ENCODE measurements around the gene RNF182.

The RNF182 gene

GRCh38 chr6:13980534-13980933 lies 55.8 kb downstream of the RNF182 start:
- no peak overlapping the region for H3K27ac ChIP-seq (replicated peaks)
- no peak for TF ChIP-seq POLR2AphosphoS5 (IDR thresholded peaks at IDR 0.05; ENCODE audit: low read depth)
- no peak for TF ChIP-seq GABPA (IDR thresholded peaks at IDR 0.05; ENCODE audit: low read depth)
- TF ChIP-seq SPI1 (IDR thresholded peaks at IDR 0.05; ENCODE audit: borderline replicate concordance, low read depth) = no peak
- TF ChIP-seq REST (IDR thresholded peaks at IDR 0.05; ENCODE audit: insufficient replicate concordance, low read depth) = no peak
- TF ChIP-seq CTCF (IDR thresholded peaks at IDR 0.05; ENCODE audit: insufficient read depth, low read length) = no peak
- no peak overlapping the region for H3K4me3 ChIP-seq (replicated peaks; ENCODE audit: insufficient read depth, low read length)
- no peak for DNase-seq (ENCODE audit: low read depth in 1 of 2, low spot score in 1 of 2)
- no peaks in the 10 kb centered on the region for H3K27me3 ChIP-seq (ENCODE audit: insufficient read depth, poor library complexity, severe bottlenecking)

- Histone ChIP-seq H3K27me3 (ENCODE audit: insufficient read depth, poor library complexity, severe bottlenecking) (no peaks in the 10 kb centered on the region), H3K4me3 (replicated peaks; ENCODE audit: insufficient read depth, low read length) (no peak overlapping the region), H3K27ac (replicated peaks) (no peak overlapping the region)
- TF ChIP-seq SPI1 (IDR thresholded peaks at IDR 0.05; ENCODE audit: borderline replicate concordance, low read depth) = peak; percentile 94
- no peak for TF ChIP-seq POLR2AphosphoS5 (IDR thresholded peaks at IDR 0.05; ENCODE audit: low read depth)
- peak; percentile 6 to 67 for DNase-seq (ENCODE audit: low read depth in 1 of 2, low spot score in 1 of 2)
Observed at GRCh38 chr6:13985663-13986325, 61.0 kb downstream of the RNF182 start.

GRCh38 chr6:13986700-13987399 lies 62.1 kb downstream of the RNF182 start:
- Histone ChIP-seq H3K27me3 (ENCODE audit: insufficient read depth, poor library complexity, severe bottlenecking) (no peaks in the 10 kb centered on the region), H3K27ac (replicated peaks) (no peak overlapping the region), H3K4me3 (replicated peaks; ENCODE audit: insufficient read depth, low read length) (no peak overlapping the region)
- no peak for DNase-seq (ENCODE audit: low read depth in 1 of 2, low spot score in 1 of 2)
- TF ChIP-seq SPI1 (IDR thresholded peaks at IDR 0.05; ENCODE audit: borderline replicate concordance, low read depth) (no peak), POLR2AphosphoS5 (IDR thresholded peaks at IDR 0.05; ENCODE audit: low read depth) (no peak), GABPA (IDR thresholded peaks at IDR 0.05; ENCODE audit: low read depth) (no peak), CTCF (IDR thresholded peaks at IDR 0.05; ENCODE audit: insufficient read depth, low read length) (no peak), REST (IDR thresholded peaks at IDR 0.05; ENCODE audit: insufficient replicate concordance, low read depth) (no peak)

- H3K27me3 ChIP-seq (ENCODE audit: insufficient read depth, poor library complexity, severe bottlenecking) = no peaks in the 10 kb centered on the region
Observed at GRCh38 chr6:13987400-13987865, 62.7 kb downstream of the RNF182 start.

More at GRCh38 chr6:13987400-13987865, 62.7 kb downstream of the RNF182 start:
- no peak for TF ChIP-seq SPI1 (IDR thresholded peaks at IDR 0.05; ENCODE audit: borderline replicate concordance, low read depth)
- no peak for TF ChIP-seq POLR2AphosphoS5 (IDR thresholded peaks at IDR 0.05; ENCODE audit: low read depth)
- TF ChIP-seq CTCF (IDR thresholded peaks at IDR 0.05; ENCODE audit: insufficient read depth, low read length) = no peak
- no peak for TF ChIP-seq GABPA (IDR thresholded peaks at IDR 0.05; ENCODE audit: low read depth)
- TF ChIP-seq REST (IDR thresholded peaks at IDR 0.05; ENCODE audit: insufficient replicate concordance, low read depth) = no peak
- no peak overlapping the region for H3K27ac ChIP-seq (replicated peaks)
- DNase-seq (ENCODE audit: low read depth in 1 of 2, low spot score in 1 of 2) = no peak
- no peak overlapping the region for H3K4me3 ChIP-seq (replicated peaks; ENCODE audit: insufficient read depth, low read length)
